ENCODE results near the gene NEK3.
"Not testable (repeated sequence)": the region's sequence is repeated elsewhere in the genome, so short reads cannot be mapped to it uniquely, and the experiment has no call there.

DNA sequence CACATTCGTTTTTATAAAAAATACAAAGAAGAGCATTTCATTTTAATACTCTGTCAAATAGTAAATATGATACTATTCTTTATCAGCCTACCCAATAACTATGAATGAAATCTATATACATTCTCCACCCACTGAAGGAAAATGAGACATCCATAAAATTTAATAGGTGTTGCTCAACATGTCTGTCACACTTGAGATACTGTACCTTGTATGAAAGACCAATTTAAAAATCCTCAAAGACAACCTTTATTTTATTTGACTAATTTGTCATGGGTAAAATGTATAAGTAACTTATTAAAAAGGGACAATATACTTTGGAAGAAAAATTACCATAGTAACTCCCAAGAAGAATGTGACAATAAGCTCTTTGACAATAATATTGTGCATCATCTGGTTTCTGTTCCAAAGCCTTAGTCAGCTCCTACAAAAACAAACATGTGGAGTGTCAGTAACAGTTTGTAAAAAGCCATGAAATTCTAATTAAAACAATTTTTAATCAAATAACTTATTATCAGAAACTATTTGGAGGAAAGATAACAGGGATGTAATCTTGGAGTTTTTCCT lies 11.5 kb upstream of the NEK3 start:
- TF ChIP-seq, protein P1, sequence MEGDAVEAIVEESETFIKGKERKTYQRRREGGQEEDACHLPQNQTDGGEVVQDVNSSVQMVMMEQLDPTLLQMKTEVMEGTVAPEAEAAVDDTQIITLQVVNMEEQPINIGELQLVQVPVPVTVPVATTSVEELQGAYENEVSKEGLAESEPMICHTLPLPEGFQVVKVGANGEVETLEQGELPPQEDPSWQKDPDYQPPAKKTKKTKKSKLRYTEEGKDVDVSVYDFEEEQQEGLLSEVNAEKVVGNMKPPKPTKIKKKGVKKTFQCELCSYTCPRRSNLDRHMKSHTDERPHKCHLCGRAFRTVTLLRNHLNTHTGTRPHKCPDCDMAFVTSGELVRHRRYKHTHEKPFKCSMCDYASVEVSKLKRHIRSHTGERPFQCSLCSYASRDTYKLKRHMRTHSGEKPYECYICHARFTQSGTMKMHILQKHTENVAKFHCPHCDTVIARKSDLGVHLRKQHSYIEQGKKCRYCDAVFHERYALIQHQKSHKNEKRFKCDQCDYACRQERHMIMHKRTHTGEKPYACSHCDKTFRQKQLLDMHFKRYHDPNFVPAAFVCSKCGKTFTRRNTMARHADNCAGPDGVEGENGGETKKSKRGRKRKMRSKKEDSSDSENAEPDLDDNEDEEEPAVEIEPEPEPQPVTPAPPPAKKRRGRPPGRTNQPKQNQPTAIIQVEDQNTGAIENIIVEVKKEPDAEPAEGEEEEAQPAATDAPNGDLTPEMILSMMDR (IDR thresholded peaks at IDR 0.05): not testable (repeated sequence)
- TF ChIP-seq POLR2A (IDR thresholded peaks at IDR 0.05): not testable (repeated sequence)

Measured in vagina (tissue), 2 donors.